ENCODE data around the gene CACNA1G.

Gene CACNA1G

DNA sequence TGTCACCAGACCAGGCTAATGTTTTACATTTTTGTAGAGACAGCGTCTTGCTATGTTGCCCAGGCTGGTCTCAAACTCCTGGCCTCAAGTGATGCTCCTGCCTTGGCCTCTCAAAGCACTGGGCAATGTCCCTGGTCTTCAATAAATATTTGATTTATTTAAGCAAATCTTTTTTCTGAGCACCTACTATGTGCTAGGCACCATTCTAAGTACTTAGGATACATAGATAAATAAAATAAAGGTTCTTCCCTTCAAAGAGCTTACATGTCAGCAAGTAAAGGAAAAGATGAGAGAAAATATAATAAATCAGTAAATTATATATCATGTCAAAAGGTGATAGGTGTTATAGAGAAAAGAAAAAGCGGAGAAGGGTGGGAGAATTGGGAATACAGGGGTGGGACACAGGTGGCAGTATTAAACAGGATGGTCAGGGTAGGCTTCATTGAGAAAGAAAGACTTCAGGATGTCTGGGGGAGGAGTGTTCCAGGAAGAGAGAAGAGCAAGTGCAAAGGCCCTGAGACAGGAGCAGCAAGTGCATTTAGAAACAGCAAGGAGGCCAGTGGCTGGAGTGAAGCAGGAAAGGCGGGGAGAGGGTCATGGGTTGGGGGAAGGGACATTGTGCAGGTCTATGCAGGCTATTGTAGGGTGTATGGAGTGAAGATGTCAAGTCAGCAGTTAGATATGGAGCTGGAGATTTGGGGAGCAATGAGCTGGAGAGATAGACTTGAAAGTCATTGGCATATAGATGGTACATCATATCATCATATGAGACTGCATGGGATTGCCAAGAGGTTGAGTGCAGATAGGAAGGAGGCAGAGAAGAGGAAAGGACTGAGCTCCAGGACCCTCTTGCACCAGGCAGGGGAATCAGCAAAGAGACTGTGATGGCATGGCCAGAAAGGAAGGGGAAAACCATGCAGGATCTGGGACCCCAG, 85.5 kb downstream of the CACNA1G start:
- no peaks in the 10 kb centered on the region for H3K36me3 ChIP-seq (replicated peaks)
- TF ChIP-seq, protein P1, sequence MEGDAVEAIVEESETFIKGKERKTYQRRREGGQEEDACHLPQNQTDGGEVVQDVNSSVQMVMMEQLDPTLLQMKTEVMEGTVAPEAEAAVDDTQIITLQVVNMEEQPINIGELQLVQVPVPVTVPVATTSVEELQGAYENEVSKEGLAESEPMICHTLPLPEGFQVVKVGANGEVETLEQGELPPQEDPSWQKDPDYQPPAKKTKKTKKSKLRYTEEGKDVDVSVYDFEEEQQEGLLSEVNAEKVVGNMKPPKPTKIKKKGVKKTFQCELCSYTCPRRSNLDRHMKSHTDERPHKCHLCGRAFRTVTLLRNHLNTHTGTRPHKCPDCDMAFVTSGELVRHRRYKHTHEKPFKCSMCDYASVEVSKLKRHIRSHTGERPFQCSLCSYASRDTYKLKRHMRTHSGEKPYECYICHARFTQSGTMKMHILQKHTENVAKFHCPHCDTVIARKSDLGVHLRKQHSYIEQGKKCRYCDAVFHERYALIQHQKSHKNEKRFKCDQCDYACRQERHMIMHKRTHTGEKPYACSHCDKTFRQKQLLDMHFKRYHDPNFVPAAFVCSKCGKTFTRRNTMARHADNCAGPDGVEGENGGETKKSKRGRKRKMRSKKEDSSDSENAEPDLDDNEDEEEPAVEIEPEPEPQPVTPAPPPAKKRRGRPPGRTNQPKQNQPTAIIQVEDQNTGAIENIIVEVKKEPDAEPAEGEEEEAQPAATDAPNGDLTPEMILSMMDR (IDR thresholded peaks at IDR 0.05; ENCODE audit: low read depth, low read length, missing control alignments): no peak
- no peaks in the 10 kb centered on the region for H3K27me3 ChIP-seq (replicated peaks)
- H3K4me3 ChIP-seq (ENCODE audit: low read depth, low read length): no peak overlapping the region
- in situ Hi-C loops (cut with HindIII; ENCODE audit: low pct_ligation_motif_present, low sequenced_read_pairs): no loop called here
- H3K27ac ChIP-seq: no peak overlapping the region
- no peak for DNase-seq

DNA sequence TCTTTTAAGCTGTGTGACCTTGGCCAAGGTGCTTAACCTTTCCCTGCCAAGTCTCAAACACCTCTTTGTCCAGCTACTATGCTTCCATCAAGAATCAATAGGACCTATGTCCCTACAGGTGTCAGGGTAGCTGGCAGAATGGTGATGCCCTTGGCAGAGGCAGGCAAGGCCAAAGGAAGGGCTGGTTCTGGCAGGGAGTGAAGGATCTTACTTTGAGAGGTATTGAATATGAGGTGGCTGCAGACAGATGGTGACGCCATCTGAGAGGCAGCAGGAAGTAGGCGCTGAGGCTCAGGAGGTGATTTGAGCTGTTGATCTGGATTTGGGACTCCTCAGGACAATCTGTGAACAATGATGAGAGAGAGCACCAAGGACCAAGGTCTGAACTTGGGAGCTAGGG, 86.7 kb downstream of the CACNA1G start:
- no peak for DNase-seq
- Histone ChIP-seq H3K27me3 (replicated peaks) (no peaks in the 10 kb centered on the region), H3K36me3 (replicated peaks) (no peaks in the 10 kb centered on the region), H3K27ac (no peak overlapping the region), H3K4me3 (ENCODE audit: low read depth, low read length) (no peak overlapping the region)
- TF ChIP-seq, protein P1 (IDR thresholded peaks at IDR 0.05; ENCODE audit: low read depth, low read length, missing control alignments): no peak
- in situ Hi-C loops (cut with HindIII; ENCODE audit: low pct_ligation_motif_present, low sequenced_read_pairs): no loop called here

DNA sequence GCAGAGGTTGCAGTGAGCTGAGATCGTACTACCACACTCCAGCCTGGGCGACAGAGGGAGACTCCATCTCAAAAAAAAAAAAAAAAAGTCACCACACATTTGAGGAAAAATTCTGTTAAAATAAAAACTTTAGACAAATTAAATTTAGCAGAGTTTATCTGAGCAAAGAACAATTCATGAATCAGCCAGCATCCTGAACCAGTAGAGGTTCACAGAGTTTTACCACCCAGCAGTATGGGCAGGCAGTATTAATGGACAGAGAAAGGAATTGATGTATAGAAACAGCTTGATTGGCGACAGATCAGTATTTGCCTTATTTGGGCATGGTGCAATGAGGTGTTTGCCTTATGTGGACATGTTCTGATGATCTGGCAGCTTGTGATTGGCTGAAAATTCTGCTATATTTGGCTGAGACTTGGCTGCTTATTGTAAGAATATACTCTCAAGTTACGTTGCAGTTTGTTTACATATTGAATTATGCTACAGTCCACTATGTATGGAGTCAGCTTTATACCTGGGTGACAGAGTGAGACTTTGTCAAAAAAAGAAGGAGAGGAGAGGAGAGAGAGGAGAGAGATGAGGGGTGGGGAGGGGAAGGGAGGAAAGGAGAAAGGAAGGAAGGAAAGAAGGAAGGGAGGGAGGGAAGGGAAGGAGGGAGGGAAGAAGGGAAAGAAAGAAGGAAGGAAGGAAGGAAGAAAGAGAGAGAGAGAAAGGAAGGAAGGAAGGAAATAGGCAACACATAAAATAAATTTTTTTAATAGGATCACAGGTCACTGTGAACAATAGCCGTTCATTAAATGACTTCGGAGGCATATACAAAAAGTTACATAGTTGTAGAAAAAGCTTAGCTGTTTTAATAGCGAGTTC, 88.8 kb downstream of the CACNA1G start:
- DNase-seq: no peak
- TF ChIP-seq, protein P1 (IDR thresholded peaks at IDR 0.05; ENCODE audit: low read depth, low read length, missing control alignments): no peak
- in situ Hi-C loops (cut with HindIII; ENCODE audit: low pct_ligation_motif_present, low sequenced_read_pairs): no loop called here
- H3K36me3 ChIP-seq (replicated peaks): no peaks in the 10 kb centered on the region
- no peaks in the 10 kb centered on the region for H3K27me3 ChIP-seq (replicated peaks)
- no peak overlapping the region for H3K27ac ChIP-seq
- H3K4me3 ChIP-seq (ENCODE audit: low read depth, low read length): no peak overlapping the region

DNA sequence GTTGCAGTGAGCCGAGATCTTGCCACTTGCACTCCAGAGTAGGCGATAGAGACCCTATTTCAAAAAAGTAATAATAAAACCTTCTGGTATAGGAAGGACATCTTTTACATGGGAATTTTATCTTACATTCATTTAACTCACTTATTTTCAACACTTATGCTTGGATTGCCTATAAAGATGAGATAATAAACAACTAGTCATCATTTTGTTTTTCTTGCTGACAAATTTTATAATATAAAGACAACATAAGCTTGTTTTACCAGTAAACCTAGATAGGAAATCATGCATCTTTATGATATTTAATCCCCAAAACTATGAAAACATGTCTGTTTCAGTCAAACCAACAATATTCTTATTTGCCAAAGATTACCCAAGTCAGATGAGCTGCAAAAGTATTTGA, 91.1 kb downstream of the CACNA1G start:
- H3K27me3 ChIP-seq (replicated peaks): no peaks in the 10 kb centered on the region
- no peaks in the 10 kb centered on the region for H3K36me3 ChIP-seq (replicated peaks)
- no peak overlapping the region for H3K4me3 ChIP-seq (ENCODE audit: low read depth, low read length)
- DNase-seq: no peak
- TF ChIP-seq, protein P1 (IDR thresholded peaks at IDR 0.05; ENCODE audit: low read depth, low read length, missing control alignments): no peak
- H3K27ac ChIP-seq: no peak overlapping the region
- in situ Hi-C loops (cut with HindIII; ENCODE audit: low pct_ligation_motif_present, low sequenced_read_pairs): no loop called here

DNA sequence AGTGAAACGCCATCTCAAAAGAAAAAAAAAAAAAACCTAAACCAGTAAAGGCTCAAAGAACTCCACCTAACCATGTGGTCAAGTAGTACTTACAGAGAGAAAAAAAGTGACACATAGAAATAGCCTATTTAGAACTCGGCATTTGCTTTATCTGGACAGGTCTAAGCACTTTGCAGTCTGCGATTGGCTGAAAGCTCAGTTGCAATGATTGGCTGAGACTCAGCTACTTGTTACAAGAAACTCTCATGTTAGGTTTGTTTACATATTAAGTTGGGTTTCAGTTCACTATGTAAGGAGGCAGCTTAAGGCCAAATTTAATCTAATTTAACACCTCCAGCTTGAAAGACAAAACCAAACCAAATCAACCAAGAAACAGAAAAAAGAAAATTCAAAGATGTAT, 93.2 kb downstream of the CACNA1G start:
- in situ Hi-C loops (cut with HindIII; ENCODE audit: low pct_ligation_motif_present, low sequenced_read_pairs): no loop called here
- TF ChIP-seq, protein P1 (IDR thresholded peaks at IDR 0.05; ENCODE audit: low read depth, low read length, missing control alignments): no peak
- no peak for DNase-seq

More for the DNA sequence above, 93.2 kb downstream of the CACNA1G start:
- Histone ChIP-seq H3K27me3 (replicated peaks) (no peaks in the 10 kb centered on the region), H3K4me3 (ENCODE audit: low read depth, low read length) (no peak overlapping the region), H3K36me3 (replicated peaks) (no peaks in the 10 kb centered on the region), H3K27ac (no peak overlapping the region)

Data from brain microvascular endothelial cell (primary cell).